Psoas muscle (tissue), 8 donors: Measurements from ENCODE around the gene SLC30A5. TPM values are rescaled to one million over a fixed set of nuclear protein-coding genes. Genes with fewer than 3 reads are reported as not detected.
"Not testable (repeated sequence)": the region's sequence is repeated elsewhere in the genome, so short reads cannot be mapped to it uniquely, and the experiment has no call there.

Experiments used
- ATAC-seq, 4 donors: fragments of 200-7000 bp; cut with Tn5 transposase; one replicate each; pipeline ENCODE4 v1.9.1; 2020; ENCODE audit warnings: moderate library complexity in 3 of 4, mild to moderate bottlenecking in 2 of 4
- DNase-seq, 2 donors: peaks; one replicate each; pipeline ENCODE4 v3.0.0-alpha.2; 2020
- H3K27ac ChIP-seq: fragments of 200-600 bp; one replicate; pipeline ENCODE4 v1.8.0; 2022
- H3K27me3 ChIP-seq, 3 donors: fragments of 200-600 bp in 1 of 3; one replicate each; pipeline versions ENCODE4 v1.6.1 to v1.8.0; 2013 to 2022; ENCODE audit warnings: low read length in 2 of 3, mild to moderate bottlenecking in 2 of 3, moderate library complexity in 1 of 3; ENCODE audit not compliant: insufficient read depth in 3 of 3
- H3K36me3 ChIP-seq, 2 donors: fragments of 200-600 bp in 1 of 2; one replicate each; pipeline versions ENCODE4 v1.6.1 to v1.8.0; 2013 to 2022; ENCODE audit warnings: low read depth in 1 of 2, mild to moderate bottlenecking in 1 of 2, moderate library complexity in 1 of 2; ENCODE audit not compliant: insufficient read depth in 1 of 2
- H3K4me1 ChIP-seq: fragments of 200-600 bp; one replicate; pipeline ENCODE4 v1.8.0; 2022
- H3K4me3 ChIP-seq: fragments of 200-600 bp; one replicate; pipeline ENCODE4 v1.8.0; 2022; ENCODE audit warnings: mild to moderate bottlenecking
- H3K9me3 ChIP-seq: fragments of 200-600 bp; one replicate; pipeline ENCODE4 v1.8.0; 2022
- WGBS, 3 donors: extraction: QIAGEN DNeasy Blood & Tissue Kit; methylation state at CpG; one replicate each; pipeline versions ENCODE4 v1.1.6 to v1.1.7; 2013; 5-methylcytosine and 5-hydroxymethylcytosine counted together
- intact Hi-C, 2 donors: fragments of 100-400 bp; cut with DNase I; formaldehyde crosslinking; loops; one replicate each; pipeline versions ENCODE4 v1.11.0 to v1.14.2; 2022
- long read RNA-seq, 2 donors: library from polyadenylated mRNA; unstranded; transcript quantifications; one replicate each; pipeline ENCODE4 v2.0.0, GENCODE V29; 2021
- polyA plus RNA-seq, 3 donors: library from polyadenylated mRNA; stranded (reverse); fragments of 200-250 nt; gene quantifications; one replicate each; pipeline ENCODE4 v1.2.3, GENCODE V29; 2013
- total RNA-seq, 4 donors: library from RNA; stranded (reverse); fragmentation: NEBNext Ultra II Directional in 2 of 4; extraction: Animal tissue kit (Norgen Biotek cat#: 25700) in 2 of 4; gene quantifications; one replicate each; pipeline versions ENCODE4 v1.2.1 to v1.2.4, GENCODE V29; 2021 to 2023
- TF ChIP-seq, protein P1 (sequence below): fragments of 200-600 bp; IDR thresholded peaks from one replicate; pipeline ENCODE4 v1.8.0; 2022; ENCODE audit warnings: antibody characterized with exemption
- donor health status: healthy with polysubstance abuse.
- donor health status: DM: no; HTN: no; CAD: no; lungs with moderate emphysema.
- donor health status: Bipolar disorder and iron deficiency.
- donor health status: healthy.
- donor health status: DM: yes; HTN: yes; CAD: no.
- donor health status: DM: no; HTN: no; CAD: no.
- donor health status: DM: no; HTN: no; CAD: no.
- donor health status: DM: yes; HTN: yes; CAD: no.

The SLC30A5 gene
- total RNA-seq (10 to 100 TPM; 14.2 to 21.1 (median 17.4) TPM), polyA plus RNA-seq (10 to 100 TPM; 11.5 to 20.1 (median 17.7) TPM)
- long read RNA-seq, donor 1, full-length matches to known transcripts = 14 of 27 reads
- long read RNA-seq, donor 1, partial matches to known transcripts = 0 of 27 reads
- long read RNA-seq, donor 1, other reads (novel, unspliced or antisense) = 13 of 27 reads
- long read RNA-seq, donor 2, full-length matches to known transcripts = 33 of 55 reads
- long read RNA-seq, donor 2, partial matches to known transcripts = 4 of 55 reads
- long read RNA-seq, donor 2, other reads (novel, unspliced or antisense) = 18 of 55 reads

- Histone ChIP-seq H3K4me3 (peak within 1 kb of the TSS; percentile 94), H3K4me1 (peaks cover 9% of the 10 kb centered on the region), H3K27me3 (no peaks in the 10 kb centered on the region), H3K27ac (peak within 1 kb of the TSS; percentile 97), H3K36me3 (peaks cover 0 to 23% of the 10 kb centered on the region in 2 donors), H3K9me3 (no peaks in the 10 kb centered on the region)
- WGBS, 3 donors = 0 to 1% (median 0%) methylated on average over 63 to 79 of the region's 79 CpGs
- TF ChIP-seq, protein P1, sequence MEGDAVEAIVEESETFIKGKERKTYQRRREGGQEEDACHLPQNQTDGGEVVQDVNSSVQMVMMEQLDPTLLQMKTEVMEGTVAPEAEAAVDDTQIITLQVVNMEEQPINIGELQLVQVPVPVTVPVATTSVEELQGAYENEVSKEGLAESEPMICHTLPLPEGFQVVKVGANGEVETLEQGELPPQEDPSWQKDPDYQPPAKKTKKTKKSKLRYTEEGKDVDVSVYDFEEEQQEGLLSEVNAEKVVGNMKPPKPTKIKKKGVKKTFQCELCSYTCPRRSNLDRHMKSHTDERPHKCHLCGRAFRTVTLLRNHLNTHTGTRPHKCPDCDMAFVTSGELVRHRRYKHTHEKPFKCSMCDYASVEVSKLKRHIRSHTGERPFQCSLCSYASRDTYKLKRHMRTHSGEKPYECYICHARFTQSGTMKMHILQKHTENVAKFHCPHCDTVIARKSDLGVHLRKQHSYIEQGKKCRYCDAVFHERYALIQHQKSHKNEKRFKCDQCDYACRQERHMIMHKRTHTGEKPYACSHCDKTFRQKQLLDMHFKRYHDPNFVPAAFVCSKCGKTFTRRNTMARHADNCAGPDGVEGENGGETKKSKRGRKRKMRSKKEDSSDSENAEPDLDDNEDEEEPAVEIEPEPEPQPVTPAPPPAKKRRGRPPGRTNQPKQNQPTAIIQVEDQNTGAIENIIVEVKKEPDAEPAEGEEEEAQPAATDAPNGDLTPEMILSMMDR = peak; percentile 90
- intact Hi-C loops = loop anchor here (10.0 kb wide), 2 partner anchors 71 to 241 kb away; partner anchors contain the start of genes CCDC125 (in 1 of the 2) and CCNB1 (in 1 of the 2)
- DNase-seq = peak; percentile 99 to 100
- ATAC-seq = peak; percentile 99 to 100 (median 100)
These were observed at the start of gene SLC30A5 for GRCh38 chr5:69093771-69094482. Gene SLC30A5 (plus strand): TSS chr5:69094014. CDS start chr5:69094256, 242 bp downstream.

- intact Hi-C loops = not testable (repeated sequence)
- peaks cover 11% of the 10 kb centered on the region for H3K4me1 ChIP-seq
- 89 to 98% (median 92%) methylated on average over 6 of the region's 6 CpGs for WGBS, 3 donors
These were observed 48.6 kb upstream of the SLC30A5 start for GRCh38 chr5:69045213-69045612.

GRCh38 chr5:69046375-69046957, 47.3 kb upstream of the SLC30A5 start:
- H3K4me3 ChIP-seq = no peak overlapping the region
- 84 to 93% (median 93%) methylated on average over 8 of the region's 8 CpGs for WGBS, 3 donors
- no peak overlapping the region for H3K27ac ChIP-seq
- no peaks in the 10 kb centered on the region for H3K9me3 ChIP-seq
- ATAC-seq (no peak), DNase-seq (no peak)
- no peaks in the 10 kb centered on the region for H3K36me3 ChIP-seq
- intact Hi-C loops = no loop called here
- TF ChIP-seq, protein P1 = no peak
- peaks cover 11% of the 10 kb centered on the region for H3K4me1 ChIP-seq
- no peaks in the 10 kb centered on the region for H3K27me3 ChIP-seq

More at GRCh38 chr5:69045213-69045612, 48.6 kb upstream of the SLC30A5 start:
- H3K27ac ChIP-seq, DNase-seq, H3K36me3 ChIP-seq, H3K27me3 ChIP-seq, ATAC-seq, H3K9me3 ChIP-seq, H3K4me3 ChIP-seq: not testable (repeated sequence)

- Histone ChIP-seq H3K27ac (no peak overlapping the region), H3K27me3 (no peaks in the 10 kb centered on the region), H3K4me1 (peaks cover 11% of the 10 kb centered on the region), H3K36me3 (no peaks in the 10 kb centered on the region), H3K9me3 (no peaks in the 10 kb centered on the region), H3K4me3 (no peak overlapping the region)
- ATAC-seq (peak; percentile 33 to 59 (median 40)), DNase-seq (no peak)
- 19 to 40% (median 23%) methylated on average over 3 of the region's 3 CpGs for WGBS, 3 donors
- TF ChIP-seq, protein P1 = no peak
- intact Hi-C loops = no loop called here
These were observed 45.6 kb upstream of the SLC30A5 start for GRCh38 chr5:69048230-69048629.

DNA sequence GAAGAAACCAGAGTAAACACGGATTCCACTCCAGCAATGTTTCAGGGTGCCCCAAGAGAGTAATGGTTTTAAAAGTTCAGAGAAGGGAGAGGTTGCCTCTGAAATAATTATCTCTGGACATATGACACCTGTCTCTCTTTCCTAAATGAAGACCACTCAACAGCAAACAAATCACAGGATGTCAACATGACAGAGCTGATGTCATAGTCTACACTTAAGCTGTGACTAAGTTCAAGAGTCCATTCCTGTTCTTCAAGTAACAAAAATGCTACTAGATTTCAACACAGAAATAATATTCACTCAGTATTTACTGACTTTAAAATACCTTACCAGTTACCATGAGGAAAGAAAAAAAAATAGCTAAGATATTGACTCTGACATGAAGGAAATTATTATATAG, 44.7 kb upstream of the SLC30A5 start:
- ATAC-seq = peak; percentile 71 to 85 (median 78)
- Histone ChIP-seq H3K27me3 (no peaks in the 10 kb centered on the region), H3K4me1 (peaks cover 11% of the 10 kb centered on the region), H3K27ac (peak overlapping the region; percentile 62), H3K36me3 (no peaks in the 10 kb centered on the region), H3K9me3 (no peaks in the 10 kb centered on the region), H3K4me3 (no peak overlapping the region)
- 31 to 64% (median 61%) methylated on average over 1 of the region's 1 CpG for WGBS, 3 donors
- intact Hi-C loops = no loop called here
- TF ChIP-seq, protein P1 = no peak
- DNase-seq = no peak
